Stimulated activated CD4-positive, alpha-beta T cell treated with anti-CD3 and anti-CD28 coated beads, Interleukin-15, amount 100 ng/mL, for 1 hour (primary cell): ENCODE measurements around the gene CCDC124.

Source experiments
- DNase-seq, 2 donors: peaks; one replicate each; pipeline ENCODE4 v3.0.0-alpha.2; 2020; ENCODE audit warnings: low read depth in 1 of 2, low spot score in 1 of 2

Gene CCDC124

GRCh38 chr19:17933414-17934129, 757 bp downstream of the CCDC124 start:
- DNase-seq: no peak

- DNase-seq: no peak
Measured at GRCh38 chr19:17936379-17936778, 3.6 kb downstream of the CCDC124 start.

- no peak for DNase-seq
Measured at GRCh38 chr19:17937371-17937900, 4.6 kb downstream of the CCDC124 start.

GRCh38 chr19:17938092-17938845, 5.5 kb downstream of the CCDC124 start:
- peak; percentile 63 to 74 for DNase-seq

GRCh38 chr19:17942181-17942580, 9.4 kb downstream of the CCDC124 start:
- no peak for DNase-seq

GRCh38 chr19:17942582-17943273, 9.9 kb downstream of the CCDC124 start:
- no peak for DNase-seq

- no peak for DNase-seq
Measured at GRCh38 chr19:17943274-17944221, 10.7 kb downstream of the CCDC124 start.

- DNase-seq: no peak
Measured at GRCh38 chr19:17944301-17944700, 11.5 kb downstream of the CCDC124 start.

GRCh38 chr19:17946965-17947784, 14.4 kb downstream of the CCDC124 start:
- no peak for DNase-seq

GRCh38 chr19:17947815-17948513, 15.1 kb downstream of the CCDC124 start:
- peak; percentile 92 to 94 for DNase-seq

GRCh38 chr19:17948514-17948900, 15.7 kb downstream of the CCDC124 start:
- DNase-seq: no peak

GRCh38 chr19:17948931-17949930, 16.4 kb downstream of the CCDC124 start:
- no peak for DNase-seq

GRCh38 chr19:17949956-17950309, 17.1 kb downstream of the CCDC124 start:
- DNase-seq: no peak

GRCh38 chr19:17950310-17951156, 17.7 kb downstream of the CCDC124 start:
- no peak for DNase-seq

- no peak for DNase-seq
Measured at GRCh38 chr19:17951157-17951989, 18.6 kb downstream of the CCDC124 start.
